Small intestine (tissue), 7 donors: ENCODE results near the gene SARS2. TPM values are rescaled to one million over a fixed set of nuclear protein-coding genes. Genes with fewer than 3 reads are reported as not detected.
"Not testable (repeated sequence)": the region's sequence is repeated elsewhere in the genome, so short reads cannot be mapped to it uniquely, and the experiment has no call there.

ENCODE experiments used
- DNase-seq, 2 donors: peaks; one replicate each; pipeline versions ENCODE4 v3.0.0 to v3.0.0-alpha.2; 2013
- FAIRE-seq: peaks from 2 replicates; lab custom pipeline; 2012; peaks lifted over from hg19 to GRCh38; lab: Jason Lieb, UNC
- H3K27ac ChIP-seq, 3 donors: one replicate each; pipeline ENCODE4 v1.5.1; 2013; ENCODE audit warnings: low read length in 2 of 3, mild to moderate bottlenecking in 2 of 3, control low read depth in 1 of 3, inconsistent platforms in 1 of 3, low read depth in 1 of 3, moderate library complexity in 1 of 3
- H3K27me3 ChIP-seq, 3 donors: one replicate each; pipeline ENCODE4 v1.6.1; 2013; ENCODE audit warnings: low read length in 3 of 3, inconsistent platforms in 1 of 3; ENCODE audit not compliant: control insufficient read depth in 3 of 3, insufficient read depth in 3 of 3
- H3K36me3 ChIP-seq, 3 donors: one replicate each; pipeline ENCODE4 v1.6.1; 2013; ENCODE audit warnings: low read length in 3 of 3, inconsistent platforms in 1 of 3, low read depth in 1 of 3, mild to moderate bottlenecking in 1 of 3, moderate library complexity in 1 of 3; ENCODE audit not compliant: control insufficient read depth in 3 of 3, insufficient read depth in 2 of 3
- H3K4me1 ChIP-seq, 3 donors: one replicate each; pipeline ENCODE4 v1.6.1; 2013; ENCODE audit warnings: low read length in 2 of 3, inconsistent platforms in 1 of 3, low read depth in 1 of 3, mild to moderate bottlenecking in 1 of 3, moderate library complexity in 1 of 3; ENCODE audit not compliant: control insufficient read depth in 3 of 3, insufficient read depth in 2 of 3
- H3K4me3 ChIP-seq, 3 donors: one replicate each; pipeline ENCODE4 v1.5.1; 2013; ENCODE audit warnings: low read length in 3 of 3, control low read depth in 1 of 3, inconsistent platforms in 1 of 3, low read depth in 1 of 3, mild to moderate bottlenecking in 1 of 3, moderate library complexity in 1 of 3
- H3K9me3 ChIP-seq, 2 donors: one replicate each; pipeline ENCODE4 v1.6.1; 2013; ENCODE audit warnings: low read depth in 1 of 2, low read length in 1 of 2; ENCODE audit not compliant: control insufficient read depth in 2 of 2, insufficient read depth in 1 of 2
- WGBS, 3 donors: extraction: QIAGEN DNeasy Blood & Tissue Kit; methylation state at CpG; one replicate each; pipeline ENCODE4 v1.1.7; 2013; 5-methylcytosine and 5-hydroxymethylcytosine counted together
- polyA plus RNA-seq, 4 donors: library from polyadenylated mRNA; stranded (reverse) in 3 of 4; unstranded in 1 of 4; fragments of 200-250 nt in 3 of 4; fragments of 120-200 nt in 1 of 4; gene quantifications; one replicate each; pipeline versions ENCODE4 v1.2.1 to v1.2.3, GENCODE V29; 2013
- donor health status: healthy with polysubstance abuse.
- donor health status: control.
- donor health status: control.
- donor health status: Bipolar disorder and iron deficiency.
- donor health status: healthy.

Gene SARS2
- polyA plus RNA-seq, 4 donors = 21.9 to 42.0 (median 27.4) TPM

DNA sequence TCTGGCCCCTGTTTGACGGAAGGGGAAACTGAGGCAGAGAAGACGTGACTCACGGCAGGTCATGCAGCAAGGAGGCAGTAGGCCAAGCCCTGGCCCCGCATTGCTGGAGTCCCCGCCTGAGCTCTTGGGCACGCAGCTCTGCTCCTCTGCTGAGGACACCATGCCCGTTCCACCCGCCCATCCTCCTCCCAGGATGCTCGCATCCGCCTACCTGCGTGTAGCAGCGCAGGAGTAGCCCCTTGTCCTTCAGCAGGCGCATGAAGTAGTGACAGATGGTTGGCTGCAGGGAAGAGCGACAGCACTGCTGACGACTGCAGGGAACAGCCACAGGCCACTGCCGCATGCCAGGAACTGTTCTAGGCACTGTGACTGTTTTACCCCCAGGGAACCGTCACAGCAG lies 41.7 kb downstream of the SARS2 start:
- DNase-seq (no peak), FAIRE-seq (no peak)
- no peak overlapping the region for H3K4me3 ChIP-seq
- H3K4me1 ChIP-seq = no peaks in the 10 kb centered on the region
- no peaks in the 10 kb centered on the region for H3K27me3 ChIP-seq
- no peak overlapping the region for H3K27ac ChIP-seq
- 92 to 97% (median 93%) methylated on average over 16 to 17 of the region's 17 CpGs for WGBS, 3 donors
- no peaks in the 10 kb centered on the region for H3K9me3 ChIP-seq
- H3K36me3 ChIP-seq = peaks cover 3 to 71% (median 8%) of the 10 kb centered on the region in 3 donors

DNA sequence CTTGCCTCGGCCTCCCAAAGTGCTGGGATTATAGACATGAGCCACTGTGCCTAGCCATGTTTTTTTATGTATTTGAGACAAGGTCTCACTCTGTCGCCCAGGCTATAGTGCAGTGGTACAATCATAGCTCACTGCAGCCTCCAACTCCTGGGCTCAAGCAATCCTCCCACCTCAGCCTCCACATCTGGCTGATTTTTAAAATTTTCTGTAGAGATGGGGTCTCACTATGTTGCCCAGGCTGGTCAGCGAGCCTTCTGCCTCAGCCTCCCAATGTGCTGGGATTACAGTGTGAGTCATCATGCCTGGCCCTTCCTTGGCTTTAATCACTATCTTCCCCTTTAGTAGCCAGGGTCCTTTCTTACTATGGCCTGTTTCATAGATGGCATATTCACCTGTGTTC lies 45.9 kb downstream of the SARS2 start:
- H3K4me3 ChIP-seq, DNase-seq, H3K9me3 ChIP-seq, H3K27me3 ChIP-seq, FAIRE-seq, H3K27ac ChIP-seq: not testable (repeated sequence)
- 96 to 98% (median 98%) methylated on average over 3 of the region's 3 CpGs for WGBS, 3 donors
- peaks cover 5 to 67% (median 6%) of the 10 kb centered on the region in 3 donors for H3K36me3 ChIP-seq
- H3K4me1 ChIP-seq = peaks cover 0 to 19% (median 0%) of the 10 kb centered on the region in 3 donors

GRCh38 chr19:38883286-38883685 lies 47.3 kb downstream of the SARS2 start:
- H3K36me3 ChIP-seq = peaks cover 0 to 60% (median 2%) of the 10 kb centered on the region in 3 donors
- no peak for DNase-seq
- FAIRE-seq = no peak
- no peak overlapping the region for H3K4me3 ChIP-seq
- WGBS, 3 donors = 95 to 96% (median 96%) methylated on average over 9 of the region's 9 CpGs
- no peaks in the 10 kb centered on the region for H3K9me3 ChIP-seq
- no peaks in the 10 kb centered on the region for H3K27me3 ChIP-seq
- H3K27ac ChIP-seq = no peak overlapping the region
- peaks cover 6 to 33% (median 8%) of the 10 kb centered on the region in 3 donors for H3K4me1 ChIP-seq

- peaks cover 6 to 52% (median 9%) of the 10 kb centered on the region in 3 donors for H3K4me1 ChIP-seq
- peak overlapping the region in 1 of 3 donors; percentile 91 for H3K27ac ChIP-seq
- DNase-seq = no peak
- H3K27me3 ChIP-seq = no peaks in the 10 kb centered on the region
- WGBS, 3 donors = 90 to 94% (median 93%) methylated on average over 18 to 19 of the region's 19 CpGs
- peaks cover 0 to 60% (median 2%) of the 10 kb centered on the region in 3 donors for H3K36me3 ChIP-seq
- no peak overlapping the region for H3K4me3 ChIP-seq
- H3K9me3 ChIP-seq = no peaks in the 10 kb centered on the region
- no peak for FAIRE-seq
These were observed 49.5 kb downstream of the SARS2 start for GRCh38 chr19:38880882-38881609.

GRCh38 chr19:38880076-38880881 lies 50.3 kb downstream of the SARS2 start:
- H3K36me3 ChIP-seq = peaks cover 0 to 61% (median 2%) of the 10 kb centered on the region in 3 donors
- H3K27ac ChIP-seq = peak overlapping the region in 1 of 3 donors; percentile 91
- peaks cover 6 to 52% (median 9%) of the 10 kb centered on the region in 3 donors for H3K4me1 ChIP-seq
- no peak for DNase-seq
- no peak for FAIRE-seq
- H3K27me3 ChIP-seq = no peaks in the 10 kb centered on the region
- H3K4me3 ChIP-seq = no peak overlapping the region
- WGBS, 3 donors = 91 to 94% (median 93%) methylated on average over 18 to 19 of the region's 19 CpGs
- H3K9me3 ChIP-seq = no peaks in the 10 kb centered on the region

DNA sequence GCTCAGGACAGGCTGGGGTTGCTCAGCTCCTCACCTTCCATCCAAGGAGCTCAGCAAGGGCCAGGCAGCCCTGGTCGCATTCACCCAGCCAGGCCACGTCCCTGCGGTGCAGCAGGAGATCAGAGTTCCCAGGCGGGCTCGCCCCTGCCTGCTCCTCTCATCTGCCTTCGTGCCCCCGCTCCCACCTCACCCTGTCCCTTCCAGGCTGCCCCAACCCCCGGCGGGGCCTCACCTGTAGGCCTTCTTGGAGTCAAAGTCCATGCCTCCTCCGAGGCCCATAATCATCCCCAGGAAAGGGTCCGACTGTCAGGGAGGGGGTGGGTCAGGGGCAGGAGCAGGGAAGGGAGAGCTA lies 51.2 kb downstream of the SARS2 start:
- Histone ChIP-seq H3K36me3 (peaks cover 0 to 64% (median 2%) of the 10 kb centered on the region in 3 donors), H3K9me3 (no peaks in the 10 kb centered on the region), H3K4me3 (peak overlapping the region in 1 of 3 donors; percentile 44), H3K27ac (peak overlapping the region in 2 of 3 donors; percentile 91 to 96), H3K4me1 (peaks cover 6 to 52% (median 9%) of the 10 kb centered on the region in 3 donors), H3K27me3 (no peaks in the 10 kb centered on the region)
- WGBS, 3 donors = 20 to 66% (median 41%) methylated on average over 11 of the region's 11 CpGs
- DNase-seq (peak in 1 of 2 donors; percentile 84), FAIRE-seq (no peak)

- WGBS, 3 donors = 47 to 64% (median 55%) methylated on average over 15 to 16 of the region's 16 CpGs
- Histone ChIP-seq H3K4me3 (peak overlapping the region in 1 of 3 donors; percentile 44), H3K9me3 (no peaks in the 10 kb centered on the region), H3K4me1 (peaks cover 6 to 52% (median 9%) of the 10 kb centered on the region in 3 donors), H3K36me3 (peaks cover 0 to 63% (median 2%) of the 10 kb centered on the region in 3 donors), H3K27me3 (no peaks in the 10 kb centered on the region), H3K27ac (peak overlapping the region; percentile 77 to 96 (median 91))
- FAIRE-seq = no peak
- peak; percentile 18 to 56 for DNase-seq
These were observed 51.8 kb downstream of the SARS2 start for GRCh38 chr19:38878575-38879399.
